H1 (cell line): ENCODE measurements around the gene SCYL1. TPM values are rescaled to one million over a fixed set of nuclear protein-coding genes. Genes with fewer than 3 reads are reported as not detected.
A peak's percentile ranks its signal among the peaks of the same experiment; 100 is the strongest.

ENCODE experiments used
- CTCF ChIA-PET: fragments of 300-600 bp; sonication (Branson Sonifier 250); formaldehyde crosslinking; loops from one replicate; lab custom pipeline; 2021; ENCODE audit not compliant: partially characterized antibody; lab: Charles Lee
- POLR2A ChIA-PET: fragments of 300-600 bp; sonication (Branson Sonifier 250); formaldehyde crosslinking; loops from one replicate; lab custom pipeline; 2021; ENCODE audit warnings: inconsistent platforms; ENCODE audit not compliant: partially characterized antibody; lab: Charles Lee
- DNase-seq, 2 experiments: peaks; one replicate each; pipeline versions ENCODE4 v3.0.0 to v3.0.0-alpha.2; 2010 to 2022; ENCODE audit warnings: low spot score in 2 of 2, low read depth in 1 of 2, mixed read lengths in 1 of 2
- FAIRE-seq: peaks from 2 replicates; lab custom pipeline; 2011; peaks lifted over from hg19 to GRCh38; lab: Jason Lieb, UNC
- H2AFZ ChIP-seq: 2 replicates; pipeline ENCODE4 v1.8.1; 2012; ENCODE audit warnings: low read length, inconsistent platforms
- H2AK5ac ChIP-seq: 2 replicates; pipeline ENCODE4 v1.6.1; 2013; ENCODE audit warnings: low read depth, low read length
- H2BK120ac ChIP-seq: replicated peaks from 2 replicates; pipeline ENCODE3; 2013; ENCODE audit warnings: low read depth, low read length, inconsistent platforms
- H2BK12ac ChIP-seq: 2 replicates; pipeline ENCODE4 v1.6.1; 2013; ENCODE audit warnings: low read depth, low read length
- H2BK15ac ChIP-seq: 2 replicates; pipeline ENCODE4 v1.6.1; 2013; ENCODE audit warnings: low read length
- H2BK20ac ChIP-seq: 2 replicates; pipeline ENCODE4 v1.6.1; 2013; ENCODE audit warnings: low read length
- H2BK5ac ChIP-seq: 2 replicates; pipeline ENCODE4 v1.6.1; 2013; ENCODE audit warnings: low read depth, low read length
- H3K14ac ChIP-seq: 2 replicates; pipeline ENCODE4 v1.6.1; 2013; ENCODE audit warnings: inconsistent platforms; ENCODE audit not compliant: insufficient read length
- H3K18ac ChIP-seq: 2 replicates; pipeline ENCODE4 v1.6.1; 2013; ENCODE audit warnings: low read length; ENCODE audit errors: extremely low read depth
- H3K23ac ChIP-seq: 2 replicates; pipeline ENCODE4 v1.6.1; 2013; ENCODE audit warnings: inconsistent platforms; ENCODE audit not compliant: insufficient read length
- H3K23me2 ChIP-seq: 2 replicates; pipeline ENCODE4 v1.6.1; 2013; ENCODE audit warnings: low read depth, low read length
- H3K27ac ChIP-seq: 2 replicates; pipeline ENCODE4 v1.6.1; 2011; ENCODE audit warnings: low read depth, low read length, inconsistent platforms
- H3K27me3 ChIP-seq, 4 experiments: replicated peaks in 1 of 4; 1 replicate in 1 of 4; 2 replicates in 3 of 4; pipeline versions ENCODE4 v1.6.1 to v1.8.1; 2011 to 2013; ENCODE audit warnings: low read length in 3 of 4, mild to moderate bottlenecking in 3 of 4, inconsistent platforms in 2 of 4, mixed read lengths in 2 of 4, moderate library complexity in 1 of 4; ENCODE audit not compliant: control insufficient read depth in 3 of 4, insufficient read depth in 3 of 4; ENCODE audit errors: extremely low read depth in 1 of 4
- H3K36me3 ChIP-seq, 4 experiments: 2 replicates each; pipeline versions ENCODE4 v1.6.1 to v1.8.1; 2011 to 2013; ENCODE audit warnings: mild to moderate bottlenecking in 4 of 4, low read length in 3 of 4, moderate library complexity in 2 of 4, control low read depth in 1 of 4, inconsistent platforms in 1 of 4; ENCODE audit not compliant: insufficient read depth in 4 of 4, control insufficient read depth in 2 of 4
- H3K4ac ChIP-seq: replicated peaks from 2 replicates; pipeline ENCODE3; 2013; ENCODE audit warnings: low read length, low read depth, mixed read lengths, inconsistent platforms; ENCODE audit not compliant: insufficient read length
- H3K4me1 ChIP-seq, 4 experiments: replicated peaks in 1 of 4; 1 replicate in 1 of 4; 2 replicates in 3 of 4; pipeline versions ENCODE4 v1.6.1 to v1.8.1; 2011 to 2013; ENCODE audit warnings: low read length in 3 of 4, inconsistent platforms in 2 of 4, mixed read lengths in 1 of 4; ENCODE audit not compliant: insufficient read depth in 4 of 4, control insufficient read depth in 3 of 4
- H3K4me2 ChIP-seq, 2 experiments: 2 replicates each; pipeline versions ENCODE4 v1.6.1 to v1.8.1; 2011 to 2013; ENCODE audit warnings: low read depth in 2 of 2, low read length in 2 of 2, control low read depth in 1 of 2, inconsistent platforms in 1 of 2, mild to moderate bottlenecking in 1 of 2; ENCODE audit not compliant: insufficient read depth in 1 of 2
- H3K4me3 ChIP-seq, 4 experiments: fragments of 200-600, 300-600 bp in 1 of 4; sonication (generic), shearing (Covaris generic), sonication (Bioruptor Twin) in 1 of 4; 2 replicates each; pipeline versions ENCODE4 v1.5.1 to v1.8.1; 2011 to 2016; ENCODE audit warnings: low read length in 4 of 4, low read depth in 3 of 4, control low read depth in 2 of 4, inconsistent platforms in 2 of 4, mild to moderate bottlenecking in 2 of 4, mixed read lengths in 1 of 4, moderate library complexity in 1 of 4; ENCODE audit not compliant: insufficient read depth in 2 of 4; ENCODE audit errors: extremely low read depth in 1 of 4
- H3K56ac ChIP-seq: replicated peaks from 2 replicates; pipeline ENCODE3; 2013; ENCODE audit warnings: low read depth, mild to moderate bottlenecking, mixed read lengths, low read length, inconsistent platforms; ENCODE audit not compliant: insufficient read length
- H3K79me1 ChIP-seq: 2 replicates; pipeline ENCODE4 v1.6.1; 2013; ENCODE audit warnings: low read depth, low read length, control low read depth
- H3K79me2 ChIP-seq, 2 experiments: 2 replicates each; pipeline versions ENCODE4 v1.6.1 to v1.8.1; 2012 to 2013; ENCODE audit warnings: low read length in 2 of 2, mild to moderate bottlenecking in 2 of 2, inconsistent platforms in 1 of 2; ENCODE audit not compliant: insufficient read depth in 2 of 2, control insufficient read depth in 1 of 2
- H3K9ac ChIP-seq, 4 experiments: replicated peaks in 1 of 4; 1 replicate in 1 of 4; 2 replicates in 3 of 4; pipeline versions ENCODE4 v1.6.1 to v1.8.1; 2011 to 2013; ENCODE audit warnings: low read depth in 3 of 4, low read length in 3 of 4, control low read depth in 2 of 4, mild to moderate bottlenecking in 2 of 4, moderate library complexity in 2 of 4, inconsistent platforms in 1 of 4; ENCODE audit errors: extremely low read depth in 1 of 4
- H3K9me3 ChIP-seq, 2 experiments: 2 replicates each; pipeline versions ENCODE4 v1.6.1 to v1.8.1; 2012 to 2013; ENCODE audit warnings: mild to moderate bottlenecking in 2 of 2, moderate library complexity in 2 of 2, control low read depth in 1 of 2, inconsistent platforms in 1 of 2, low read depth in 1 of 2, low read length in 1 of 2, mixed read lengths in 1 of 2; ENCODE audit not compliant: insufficient read depth in 2 of 2
- H4K20me1 ChIP-seq, 2 experiments: replicated peaks in 1 of 2; 2 replicates each; pipeline versions ENCODE3 to v1.8.1; 2011 to 2013; ENCODE audit warnings: inconsistent platforms in 2 of 2, low read length in 2 of 2, mild to moderate bottlenecking in 1 of 2; ENCODE audit not compliant: insufficient read depth in 2 of 2, control insufficient read depth in 1 of 2
- H4K5ac ChIP-seq: 2 replicates; pipeline ENCODE4 v1.6.1; 2013; ENCODE audit warnings: low read length, low read depth, mixed read lengths, inconsistent platforms; ENCODE audit not compliant: insufficient read length
- H4K8ac ChIP-seq: 2 replicates; pipeline ENCODE4 v1.8.0; 2013; ENCODE audit warnings: mild to moderate bottlenecking, moderate library complexity, low read length, inconsistent platforms; ENCODE audit not compliant: insufficient read depth; ENCODE audit errors: extremely low read depth
- H4K91ac ChIP-seq: replicated peaks from 2 replicates; pipeline ENCODE3; 2013; ENCODE audit warnings: low read length, mixed read lengths, inconsistent platforms; ENCODE audit not compliant: insufficient read length
- BRCA1 ChIP-seq: IDR thresholded peaks from 2 replicates; pipeline ENCODE4 v1.6.1; 2012; ENCODE audit warnings: low read depth, low read length, improper control_type of control experiment
- CHD2 ChIP-seq: IDR thresholded peaks from 2 replicates; pipeline ENCODE4 v1.6.1; 2012; ENCODE audit warnings: low read length, improper control_type of control experiment
- HDAC2 ChIP-seq, 2 experiments: fragments of 300-600 bp in 1 of 2; sonication (generic) in 1 of 2; IDR thresholded peaks; 2 replicates each; pipeline ENCODE4 v1.6.1; 2011 to 2012; ENCODE audit warnings: low read depth in 2 of 2, low read length in 2 of 2, mild to moderate bottlenecking in 2 of 2, moderate library complexity in 2 of 2, borderline replicate concordance in 1 of 2, inconsistent platforms in 1 of 2
- HDAC6 ChIP-seq: IDR thresholded peaks from one replicate; pipeline ENCODE4 v1.7.1; 2012; ENCODE audit warnings: low read depth, mild to moderate bottlenecking, inconsistent platforms, low read length, moderate library complexity
- KDM4A ChIP-seq: IDR thresholded peaks from one replicate; pipeline ENCODE4 v1.7.1; 2012; ENCODE audit warnings: low read depth, mild to moderate bottlenecking, moderate library complexity, low read length, inconsistent platforms; ENCODE audit not compliant: severe bottlenecking
- MAFK ChIP-seq: IDR thresholded peaks from 2 replicates; pipeline ENCODE4 v1.6.1; 2012; ENCODE audit warnings: low read depth, mild to moderate bottlenecking, improper control_type of control experiment, low read length
- NRF1 ChIP-seq: IDR thresholded peaks from 2 replicates; pipeline ENCODE4 v1.6.1; 2011; ENCODE audit warnings: mild to moderate bottlenecking, low read depth, low read length, improper control_type of control experiment
- POU5F1 ChIP-seq: IDR thresholded peaks from 2 replicates; pipeline ENCODE4 v1.6.1; 2011; ENCODE audit warnings: low read depth, mild to moderate bottlenecking, low read length, moderate library complexity
- RAD21 ChIP-seq, 2 experiments: IDR thresholded peaks in 1 of 2; conservative IDR thresholded peaks in 1 of 2; 2 replicates each; pipeline ENCODE4 v1.6.1; 2011; ENCODE audit warnings: low read depth in 2 of 2, low read length in 2 of 2, improper control_type of control experiment in 1 of 2, inconsistent platforms in 1 of 2, mild to moderate bottlenecking in 1 of 2, moderate library complexity in 1 of 2
- ZNF274 ChIP-seq: IDR thresholded peaks from 2 replicates; pipeline ENCODE4 v1.7.0; 2012; ENCODE audit warnings: low read length, borderline replicate concordance; ENCODE audit errors: extremely low read depth
- WGBS, 2 experiments: shearing (Covaris generic) in 1 of 2; methylation state at CpG; one replicate each; pipeline versions ENCODE4 v1.1.6 to v1.1.7; 2013 to 2015; ENCODE audit warnings: low lambda C conversion rate in 2 of 2, mixed read lengths in 2 of 2, inconsistent platforms in 1 of 2, low coverage in 1 of 2, missing lambda C conversion rate in 1 of 2; ENCODE audit not compliant: insufficient replicate concordance in 2 of 2, insufficient coverage in 1 of 2, insufficient read length in 1 of 2; ENCODE audit errors: extremely low coverage in 1 of 2, missing lambda C conversion rate in 1 of 2; 5-methylcytosine and 5-hydroxymethylcytosine counted together
- polyA plus RNA-seq, 7 experiments: library from polyadenylated mRNA; depleted of rRNA in 3 of 7; stranded (reverse) in 5 of 7; unstranded in 2 of 7; fragments of >200 nt in 5 of 7; fragments of 200-250 nt in 2 of 7; gene quantifications; 1 replicate in 5 of 7; 2 replicates in 1 of 7; 4 replicates in 1 of 7; pipeline versions ENCODE4 v1.2.1 to v1.2.3, GENCODE V29; 2011 to 2013; ENCODE audit warnings: missing spikeins in 2 of 7, mixed read lengths in 2 of 7
- total RNA-seq: library from RNA; stranded (reverse); fragmentation: NEBNext Ultra II Directional; extraction: Animal tissue kit (Norgen Biotek cat#: 25700); gene quantifications from 2 replicates; pipeline ENCODE4 v1.2.1, GENCODE V29; 2021

The SCYL1 gene
- total and polyA plus RNA-seq, 2 of the 8 experiments (the other 6 are each of a cell fraction or from before 2014, with no cell fraction given), result 59.8 to 77.7 TPM

DNA sequence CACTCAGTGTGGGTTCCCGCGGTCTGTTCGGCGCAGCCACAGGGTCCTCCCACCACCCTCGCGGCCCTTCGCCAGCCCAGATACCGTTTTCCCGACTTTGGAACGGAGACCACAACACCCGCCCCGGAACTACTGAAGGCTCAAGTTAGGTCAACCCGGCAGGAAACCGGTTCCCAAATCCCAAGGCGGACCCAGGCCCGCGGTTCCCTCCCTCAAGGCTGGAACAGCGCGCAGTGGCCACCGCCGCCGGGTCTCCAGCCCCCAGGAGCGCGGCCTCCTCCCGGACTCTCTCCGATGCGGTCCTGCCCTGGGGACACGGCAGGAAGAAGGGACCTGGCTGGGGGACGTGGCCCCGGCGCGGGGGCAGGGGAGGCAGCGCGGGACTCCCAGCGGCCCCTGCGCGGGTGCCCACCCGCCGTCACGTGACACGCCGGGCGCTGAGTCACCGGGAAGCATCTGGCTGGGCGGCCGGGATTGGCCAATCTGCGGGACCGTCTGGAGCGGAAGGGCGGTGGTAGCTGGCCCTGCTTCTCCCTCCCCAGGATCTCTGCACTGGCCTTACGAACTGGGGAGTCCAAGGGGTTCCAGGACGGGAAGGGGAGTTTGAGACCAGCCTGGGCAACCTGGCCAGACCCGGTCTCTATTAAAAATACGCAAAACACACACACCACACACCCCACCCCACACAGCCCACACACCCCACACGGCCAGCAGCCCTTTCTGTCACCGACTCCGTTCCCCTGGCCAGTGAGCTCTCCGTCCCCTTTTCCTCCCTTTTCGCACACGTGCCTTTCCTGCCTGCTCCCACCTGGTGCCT lies 47.5 kb upstream of the SCYL1 start:
- H3K23ac ChIP-seq, result no peak overlapping the region
- peaks cover 3% of the 10 kb centered on the region; the same call in 1 of the 2 replicates for H3K79me1 ChIP-seq
- peak overlapping the region; percentile 97 for H4K91ac ChIP-seq
- peak overlapping the region; percentile 95 for H2BK5ac ChIP-seq
- no peaks in the 10 kb centered on the region for H3K36me3 ChIP-seq
- H3K56ac ChIP-seq, result peak overlapping the region; percentile 88
- peak overlapping the region; percentile 78 for H4K5ac ChIP-seq
- H3K9ac ChIP-seq, result peak overlapping the region; percentile 77 to 91 (median 82)
- DNase-seq, result peak in 1 of 2 experiments; percentile 91
- H3K27me3 ChIP-seq, result no peaks in the 10 kb centered on the region
- H3K79me2 ChIP-seq, result 0 out of 4 replicates have a peak, but pooled peaks cover 0 to 7% of the 10 kb centered on the region in 2 experiments
- H3K4ac ChIP-seq, result peak overlapping the region; percentile 80
- no peaks in the 10 kb centered on the region for H4K20me1 ChIP-seq
- FAIRE-seq, result no peak
- peaks cover 0 to 20% (median 16%) of the 10 kb centered on the region in 4 experiments; a peak in 5 of 7 replicates for H3K4me1 ChIP-seq
- H3K27ac ChIP-seq, result peak overlapping the region; percentile 90
- H3K4me3 ChIP-seq, result peak overlapping the region; percentile 60 to 86 (median 74)
- ChIA-PET CTCF (interaction anchor here (0.5 to 26.0 kb wide), 13 partner anchors 7 to 140 kb away, joined by 3 to 809 read pairs (median 5); partner anchors contain the start of genes MALAT1 and NEAT1), POLR2A (interaction anchor here (0.6 to 26.0 kb wide), 21 partner anchors 8 to 229 kb away, joined by 3 to 1447 read pairs (median 5); partner anchors contain the start of genes MALAT1, NEAT1 and SCYL1)
- H3K18ac ChIP-seq, result peak overlapping the region; percentile 95
- no peak overlapping the region for H2BK120ac ChIP-seq
- H4K8ac ChIP-seq, result peak overlapping the region; percentile 97
- peak overlapping the region; percentile 84; the same call in 1 of the 2 replicates for H2BK15ac ChIP-seq
- peak overlapping the region; percentile 84 to 88 for H3K4me2 ChIP-seq
- H2BK20ac ChIP-seq, result 0 out of 2 replicates have a peak overlapping the region, but pooled peaks have one; percentile 56
- H3K14ac ChIP-seq, result no peak overlapping the region
- 14% methylated on average over 32 of the region's 60 CpGs; no CpG with 5 or more reads in 1 of the 2 experiments for WGBS, 2 experiments
- peak overlapping the region; percentile 11; the same call in 1 of the 2 replicates for H2AFZ ChIP-seq
- H3K23me2 ChIP-seq, result peaks cover 9% of the 10 kb centered on the region
- H2AK5ac ChIP-seq, result peak overlapping the region; percentile 98
- H2BK12ac ChIP-seq, result peak overlapping the region; percentile 97; the same call in 1 of the 2 replicates
- H3K9me3 ChIP-seq, result no peaks in the 10 kb centered on the region
- TF ChIP-seq POU5F1 (no peak), ZNF274 (no peak), HDAC6 (no peak), MAFK (peak; percentile 44; the same call in 1 of the 2 replicates), KDM4A (peak; percentile 53), NRF1 (no peak), BRCA1 (no peak), CHD2 (0 out of 2 replicates have a peak, but pooled peaks have one; percentile 6), HDAC2 (IDR thresholded peaks at IDR 0.05; ENCODE audit: borderline replicate concordance in 1 of 2, low read depth in 2 of 2, low read length in 2 of 2) (no peak), RAD21 (IDR thresholded peaks at IDR 0.05 in 1 of 2, conservative IDR thresholded peaks at IDR 0.05 in 1 of 2; ENCODE audit: low read depth in 2 of 2, low read length in 2 of 2) (no peak)
